Dendritic cell treated with granulocyte-macrophage colony-stimulating factor and Interleukin-4, amounts not matched to agents 40 ng/mL and 50 ng/mL, for 4 days (primary cell): ENCODE results near the gene WDR45.
A peak's percentile ranks its signal among the peaks of the same experiment; 100 is the strongest.

Experiments
- H3K27ac Mint-ChIP-seq: one replicate; pipeline ENCODE4 v1.8.0; 2022; ENCODE audit warnings: mild to moderate bottlenecking, mixed read lengths
- H3K27me3 Mint-ChIP-seq: one replicate; pipeline ENCODE4 v1.8.0; 2022; ENCODE audit warnings: mild to moderate bottlenecking, mixed read lengths
- H3K36me3 Mint-ChIP-seq: one replicate; pipeline ENCODE4 v1.8.0; 2022; ENCODE audit warnings: low read depth, mixed read lengths
- H3K4me1 Mint-ChIP-seq: one replicate; pipeline ENCODE4 v1.8.0; 2022; ENCODE audit warnings: low read depth, mixed read lengths
- H3K4me3 Mint-ChIP-seq: one replicate; pipeline ENCODE4 v1.8.0; 2022; ENCODE audit warnings: mild to moderate bottlenecking, moderate library complexity, mixed read lengths
- H3K9me3 Mint-ChIP-seq: one replicate; pipeline ENCODE4 v1.8.0; 2022; ENCODE audit warnings: mixed read lengths
- intact Hi-C: fragments of 100-400 bp; cut with micrococcal nuclease; formaldehyde crosslinking; loops from one replicate; pipeline ENCODE4 v1.15.0; 2022

The WDR45 gene

GRCh38 chrX:49053223-49054072 is 26.2 kb downstream of the WDR45 start:
- Mint-ChIP-seq H3K36me3 (no peaks in the 10 kb centered on the region), H3K4me1 (peaks cover 25% of the 10 kb centered on the region), H3K27me3 (no peaks in the 10 kb centered on the region), H3K4me3 (peak overlapping the region; percentile 71), H3K9me3 (no peaks in the 10 kb centered on the region), H3K27ac (peak overlapping the region; percentile 65)
- intact Hi-C loops: no loop called here

- H3K4me3 Mint-ChIP-seq: peak overlapping the region; percentile 37
- H3K27me3 Mint-ChIP-seq: no peaks in the 10 kb centered on the region
- no peaks in the 10 kb centered on the region for H3K9me3 Mint-ChIP-seq
- H3K36me3 Mint-ChIP-seq: peaks cover 31% of the 10 kb centered on the region
- intact Hi-C loops: loop anchor here (1.0 to 10.0 kb wide), 3 partner anchors 42 to 127 kb away; partner anchors contain the start of genes GRIPAP1 and PIM2
- peaks cover 24% of the 10 kb centered on the region for H3K4me1 Mint-ChIP-seq
- peak overlapping the region; percentile 94 for H3K27ac Mint-ChIP-seq
Observed at GRCh38 chrX:49043987-49044281, 35.8 kb downstream of the WDR45 start.

- Mint-ChIP-seq H3K36me3 (peaks cover 37% of the 10 kb centered on the region), H3K27me3 (no peaks in the 10 kb centered on the region), H3K4me3 (peak within 1 kb of the TSS; percentile 90), H3K4me1 (peaks cover 29% of the 10 kb centered on the region), H3K27ac (peak within 1 kb of the TSS; percentile 94), H3K9me3 (no peaks in the 10 kb centered on the region)
- intact Hi-C loops: loop anchor here (1.0 to 10.0 kb wide), 3 partner anchors 41 to 126 kb away; partner anchors contain the start of genes GRIPAP1 and PIM2
Observed at GRCh38 chrX:49043220-49043986, 36.3 kb downstream of the WDR45 start, which contains the start of gene TFE3. TSS of gene TFE3 (minus strand) at chrX:49043357. CDS start at chrX:49043226, 131 bp downstream.

GRCh38 chrX:49042581-49043219 is 37.0 kb downstream of the WDR45 start:
- Mint-ChIP-seq H3K27ac (peak overlapping the region; percentile 94), H3K9me3 (no peaks in the 10 kb centered on the region), H3K36me3 (peaks cover 44% of the 10 kb centered on the region), H3K27me3 (no peaks in the 10 kb centered on the region), H3K4me1 (peaks cover 29% of the 10 kb centered on the region), H3K4me3 (peak overlapping the region; percentile 90)
- intact Hi-C loops: loop anchor here (1.0 to 10.0 kb wide), 3 partner anchors 40 to 125 kb away; partner anchors contain the start of genes GRIPAP1 and PIM2

GRCh38 chrX:49041744-49042580 is 37.7 kb downstream of the WDR45 start:
- H3K27ac Mint-ChIP-seq: peak overlapping the region; percentile 94
- H3K27me3 Mint-ChIP-seq: no peaks in the 10 kb centered on the region
- no peaks in the 10 kb centered on the region for H3K9me3 Mint-ChIP-seq
- intact Hi-C loops: loop anchor here (2.0 to 10.0 kb wide), 3 partner anchors 63 to 125 kb away; partner anchors contain the start of gene PIM2
- peak overlapping the region; percentile 90 for H3K4me3 Mint-ChIP-seq
- H3K36me3 Mint-ChIP-seq: peaks cover 51% of the 10 kb centered on the region
- peaks cover 29% of the 10 kb centered on the region for H3K4me1 Mint-ChIP-seq

GRCh38 chrX:49040376-49040955 is 39.2 kb downstream of the WDR45 start:
- Mint-ChIP-seq H3K36me3 (peaks cover 53% of the 10 kb centered on the region), H3K27me3 (no peaks in the 10 kb centered on the region), H3K27ac (peak overlapping the region; percentile 94), H3K4me3 (peak overlapping the region; percentile 90), H3K9me3 (no peaks in the 10 kb centered on the region), H3K4me1 (peaks cover 29% of the 10 kb centered on the region)
- intact Hi-C loops: loop anchor here (2.0 to 10.0 kb wide), 3 partner anchors 64 to 123 kb away; partner anchors contain the start of gene PIM2

- Mint-ChIP-seq H3K4me1 (peaks cover 31% of the 10 kb centered on the region), H3K36me3 (peaks cover 57% of the 10 kb centered on the region), H3K9me3 (no peaks in the 10 kb centered on the region), H3K27ac (peak overlapping the region; percentile 94), H3K4me3 (peak overlapping the region; percentile 90), H3K27me3 (no peaks in the 10 kb centered on the region)
- intact Hi-C loops: loop anchor here (2.0 to 10.0 kb wide), 4 partner anchors 55 to 122 kb away; partner anchors contain the start of gene PIM2
Observed at GRCh38 chrX:49039598-49040375, 39.9 kb downstream of the WDR45 start.

GRCh38 chrX:49037883-49038475 is 41.7 kb downstream of the WDR45 start:
- Mint-ChIP-seq H3K4me3 (no peak overlapping the region), H3K36me3 (peaks cover 74% of the 10 kb centered on the region), H3K9me3 (no peaks in the 10 kb centered on the region), H3K27ac (peak overlapping the region; percentile 94), H3K27me3 (no peaks in the 10 kb centered on the region), H3K4me1 (peaks cover 42% of the 10 kb centered on the region)
- intact Hi-C loops: loop anchor here (10.0 kb wide), 1 partner anchor 53 kb away; no protein-coding TSS in a partner anchor

- Mint-ChIP-seq H3K36me3 (peaks cover 88% of the 10 kb centered on the region), H3K4me3 (no peak overlapping the region), H3K27ac (no peak overlapping the region), H3K4me1 (peaks cover 29% of the 10 kb centered on the region), H3K27me3 (no peaks in the 10 kb centered on the region), H3K9me3 (no peaks in the 10 kb centered on the region)
- intact Hi-C loops: loop anchor here (10.0 kb wide), 1 partner anchor 45 kb away; no protein-coding TSS in a partner anchor
Observed at GRCh38 chrX:49030283-49030682, 49.4 kb downstream of the WDR45 start.

GRCh38 chrX:49029876-49030275 is 49.8 kb downstream of the WDR45 start:
- Mint-ChIP-seq H3K4me1 (peaks cover 28% of the 10 kb centered on the region), H3K4me3 (no peak overlapping the region), H3K36me3 (peaks cover 87% of the 10 kb centered on the region), H3K9me3 (no peaks in the 10 kb centered on the region), H3K27ac (no peak overlapping the region), H3K27me3 (no peaks in the 10 kb centered on the region)
- intact Hi-C loops: loop anchor here (10.0 kb wide), 1 partner anchor 45 kb away; no protein-coding TSS in a partner anchor
